ENCODE results near the gene PTBP1. TPM values are rescaled to one million over a fixed set of nuclear protein-coding genes. Genes with fewer than 3 reads are reported as not detected.
A peak's percentile ranks its signal among the peaks of the same experiment; 100 is the strongest.
"Not testable (repeated sequence)": the region's sequence is repeated elsewhere in the genome, so short reads cannot be mapped to it uniquely, and the experiment has no call there.

PTBP1 gene
- total RNA-seq, 1 donor from 2014 or later = 674 TPM

DNA sequence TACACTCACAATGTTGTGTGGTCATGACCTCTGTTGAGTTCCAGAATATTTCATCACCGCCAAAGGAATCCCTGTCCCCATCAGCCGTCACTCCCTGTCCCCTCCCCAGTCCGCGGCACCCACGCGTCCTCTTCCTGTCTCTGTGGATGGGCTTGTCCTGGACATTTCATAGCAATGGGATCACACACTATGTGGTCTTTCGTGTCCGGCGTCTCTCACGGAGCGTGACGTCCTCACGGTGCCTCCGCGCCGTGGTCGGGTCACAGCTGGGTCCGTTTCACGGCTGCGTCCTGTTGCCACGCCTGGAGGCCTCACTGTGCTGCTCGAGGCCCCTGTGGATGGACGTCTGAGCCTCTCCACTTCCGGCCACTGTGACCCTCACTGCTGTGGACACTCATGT is 37.0 kb downstream of the PTBP1 start:
- no peaks in the 10 kb centered on the region for H3K36me3 Mint-ChIP-seq (ENCODE audit: low read depth)
- H3K9me3 Mint-ChIP-seq = no peaks in the 10 kb centered on the region
- TF ChIP-seq, protein P1, sequence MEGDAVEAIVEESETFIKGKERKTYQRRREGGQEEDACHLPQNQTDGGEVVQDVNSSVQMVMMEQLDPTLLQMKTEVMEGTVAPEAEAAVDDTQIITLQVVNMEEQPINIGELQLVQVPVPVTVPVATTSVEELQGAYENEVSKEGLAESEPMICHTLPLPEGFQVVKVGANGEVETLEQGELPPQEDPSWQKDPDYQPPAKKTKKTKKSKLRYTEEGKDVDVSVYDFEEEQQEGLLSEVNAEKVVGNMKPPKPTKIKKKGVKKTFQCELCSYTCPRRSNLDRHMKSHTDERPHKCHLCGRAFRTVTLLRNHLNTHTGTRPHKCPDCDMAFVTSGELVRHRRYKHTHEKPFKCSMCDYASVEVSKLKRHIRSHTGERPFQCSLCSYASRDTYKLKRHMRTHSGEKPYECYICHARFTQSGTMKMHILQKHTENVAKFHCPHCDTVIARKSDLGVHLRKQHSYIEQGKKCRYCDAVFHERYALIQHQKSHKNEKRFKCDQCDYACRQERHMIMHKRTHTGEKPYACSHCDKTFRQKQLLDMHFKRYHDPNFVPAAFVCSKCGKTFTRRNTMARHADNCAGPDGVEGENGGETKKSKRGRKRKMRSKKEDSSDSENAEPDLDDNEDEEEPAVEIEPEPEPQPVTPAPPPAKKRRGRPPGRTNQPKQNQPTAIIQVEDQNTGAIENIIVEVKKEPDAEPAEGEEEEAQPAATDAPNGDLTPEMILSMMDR (conservative IDR thresholded peaks at IDR 0.05) = no peak
- no peak overlapping the region for H3K27ac Mint-ChIP-seq (ENCODE audit: unreplicated experiment)
- no peak overlapping the region for H3K4me3 Mint-ChIP-seq
- H3K27me3 Mint-ChIP-seq (ENCODE audit: low read depth) = peaks cover 2% of the 10 kb centered on the region
- no peak for DNase-seq (ENCODE audit: low read depth, low spot score)
- peaks cover 8% of the 10 kb centered on the region for H3K4me1 Mint-ChIP-seq

DNA sequence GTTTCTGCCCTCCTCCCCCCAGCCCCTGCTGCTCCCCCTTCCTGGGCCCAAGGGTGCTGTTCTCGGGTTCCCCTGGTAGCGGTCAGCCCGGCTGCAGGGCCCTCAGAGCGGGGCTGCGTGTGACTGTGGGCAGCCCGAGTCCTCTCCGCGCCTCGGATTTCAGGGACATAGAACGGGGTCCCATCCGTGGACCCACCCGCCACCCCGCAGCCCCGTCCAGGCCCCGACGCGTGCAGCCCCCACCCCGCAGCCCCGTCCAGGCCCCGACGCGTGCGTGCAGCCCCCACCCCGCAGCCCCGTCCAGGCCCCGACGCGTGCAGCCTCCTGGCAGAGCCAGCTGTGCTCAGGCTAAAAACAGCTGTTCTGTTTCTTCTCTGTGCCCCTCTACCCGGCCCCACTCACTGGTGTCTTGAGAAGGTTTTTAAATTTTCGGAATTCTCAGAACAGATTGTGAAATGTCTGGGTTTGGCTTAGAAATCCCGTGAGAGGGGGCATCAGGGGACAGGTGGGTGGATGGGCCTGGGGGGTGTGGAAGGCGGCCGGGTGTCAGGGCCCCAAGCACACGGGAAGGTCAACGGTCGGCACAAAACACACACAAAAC is 38.1 kb downstream of the PTBP1 start:
- peak overlapping the region; percentile 6 for H3K27ac Mint-ChIP-seq (ENCODE audit: unreplicated experiment)
- TF ChIP-seq, protein P1 (conservative IDR thresholded peaks at IDR 0.05) = no peak
- H3K4me3 Mint-ChIP-seq = no peak overlapping the region
- H3K4me1 Mint-ChIP-seq = peaks cover 8% of the 10 kb centered on the region
- no peak for DNase-seq (ENCODE audit: low read depth, low spot score)
- H3K36me3 Mint-ChIP-seq (ENCODE audit: low read depth) = no peaks in the 10 kb centered on the region
- no peaks in the 10 kb centered on the region for H3K9me3 Mint-ChIP-seq
- H3K27me3 Mint-ChIP-seq (ENCODE audit: low read depth) = peaks cover 5% of the 10 kb centered on the region

DNA sequence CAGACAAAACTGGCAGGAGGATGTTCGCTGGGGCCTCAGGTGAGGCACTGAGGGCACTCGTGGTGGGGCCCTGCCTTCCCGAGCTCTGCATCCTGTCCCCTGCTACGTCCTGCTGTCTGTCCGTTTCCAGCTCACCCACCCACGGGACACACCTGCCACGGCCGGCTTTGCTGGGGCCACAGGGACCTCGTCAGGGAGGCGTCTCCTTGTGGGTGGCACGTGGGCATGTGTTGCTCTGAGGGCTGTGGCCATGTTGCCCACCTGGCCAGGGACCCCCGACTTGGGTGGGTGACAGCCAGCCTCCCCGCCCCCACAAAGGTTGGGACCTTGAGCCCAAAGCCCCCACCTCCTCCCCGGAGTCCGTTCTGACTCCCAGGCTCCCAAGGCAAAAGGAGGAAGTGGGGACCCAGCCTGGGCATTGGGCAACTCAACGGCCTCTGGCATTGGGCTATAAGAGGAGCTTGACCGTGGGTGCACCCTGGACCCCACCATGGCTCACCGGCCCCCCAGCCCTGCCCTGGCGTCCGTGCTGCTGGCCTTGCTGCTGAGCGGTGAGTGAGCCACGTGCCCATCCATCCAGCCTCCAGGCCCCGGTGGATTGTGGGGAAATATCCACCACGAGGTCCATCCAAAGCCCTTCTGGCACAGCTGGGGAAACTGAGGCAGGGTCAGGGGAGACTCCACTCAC is 43.4 kb downstream of the PTBP1 start, which contains the start of gene PRTN3:
Gene PRTN3 (plus strand): TSS at position 481 of the 688 bp plus-strand sequence. CDS start 10 bp downstream, at position 491.
- H3K4me3 Mint-ChIP-seq = peak within 1 kb of the TSS; percentile 4
- TF ChIP-seq, protein P1 (conservative IDR thresholded peaks at IDR 0.05) = no peak
- H3K9me3 Mint-ChIP-seq = no peaks in the 10 kb centered on the region
- H3K27me3 Mint-ChIP-seq (ENCODE audit: low read depth) = peaks cover 43% of the 10 kb centered on the region
- DNase-seq (ENCODE audit: low read depth, low spot score) = no peak
- H3K36me3 Mint-ChIP-seq (ENCODE audit: low read depth) = no peaks in the 10 kb centered on the region
- H3K4me1 Mint-ChIP-seq = peaks cover 12% of the 10 kb centered on the region
- no peak within 1 kb of the TSS for H3K27ac Mint-ChIP-seq (ENCODE audit: unreplicated experiment)

DNA sequence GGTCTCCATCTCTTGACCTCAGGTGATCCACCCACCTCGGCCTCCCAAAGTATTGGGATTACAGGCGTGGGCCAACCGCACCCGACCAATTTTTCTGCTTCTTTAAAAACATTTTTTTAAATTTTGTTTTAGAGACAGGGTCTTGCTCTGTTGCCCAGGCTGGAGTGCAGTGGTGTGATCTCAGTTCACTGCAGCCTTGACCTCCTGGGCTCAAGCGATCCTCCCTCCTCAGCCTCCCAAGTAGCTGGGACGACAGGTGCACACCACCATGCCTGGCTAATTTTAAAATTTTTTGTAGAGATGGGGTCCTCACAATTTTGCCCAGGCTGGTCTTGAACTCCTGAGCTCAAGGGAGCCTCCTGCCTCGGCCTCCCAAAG is 45.5 kb downstream of the PTBP1 start:
- peaks cover 58% of the 10 kb centered on the region for H3K27me3 Mint-ChIP-seq (ENCODE audit: low read depth)
- not testable (repeated sequence) for H3K9me3 Mint-ChIP-seq; H3K36me3 Mint-ChIP-seq (ENCODE audit: low read depth); H3K4me3 Mint-ChIP-seq; H3K27ac Mint-ChIP-seq (ENCODE audit: unreplicated experiment); DNase-seq (ENCODE audit: low read depth, low spot score); H3K4me1 Mint-ChIP-seq

DNA sequence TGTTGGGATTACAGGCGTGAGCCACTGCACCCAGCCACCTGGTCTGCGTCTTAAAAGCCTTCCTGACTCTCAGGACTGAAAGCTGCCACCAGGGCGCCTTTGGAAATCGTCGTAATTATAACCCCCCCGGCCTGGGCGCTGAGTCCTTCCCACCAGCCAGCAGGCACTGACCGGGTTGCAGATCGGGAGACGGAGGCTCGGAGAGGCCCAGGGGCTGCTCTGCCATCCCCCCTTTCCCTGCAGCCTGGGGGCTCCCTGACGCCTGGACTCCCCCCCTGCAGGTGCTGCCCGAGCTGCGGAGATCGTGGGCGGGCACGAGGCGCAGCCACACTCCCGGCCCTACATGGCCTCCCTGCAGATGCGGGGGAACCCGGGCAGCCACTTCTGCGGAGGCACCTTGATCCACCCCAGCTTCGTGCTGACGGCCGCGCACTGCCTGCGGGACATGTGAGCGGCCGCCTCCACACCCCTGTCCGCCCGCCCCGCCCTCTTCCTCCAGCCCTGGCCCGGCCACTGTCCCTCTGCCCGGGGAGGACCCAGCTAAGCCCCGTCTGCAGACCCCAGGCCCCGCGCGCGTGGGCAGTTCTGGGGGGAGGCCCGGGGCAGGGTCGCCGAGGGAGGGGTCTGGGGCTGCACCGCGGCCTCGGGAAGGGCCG is 46.1 kb downstream of the PTBP1 start:
- Mint-ChIP-seq H3K27me3 (ENCODE audit: low read depth) (peaks cover 62% of the 10 kb centered on the region), H3K36me3 (ENCODE audit: low read depth) (no peaks in the 10 kb centered on the region), H3K4me1 (peaks cover 8% of the 10 kb centered on the region), H3K9me3 (no peaks in the 10 kb centered on the region), H3K4me3 (no peak overlapping the region), H3K27ac (ENCODE audit: unreplicated experiment) (no peak overlapping the region)
- no peak for DNase-seq (ENCODE audit: low read depth, low spot score)
- TF ChIP-seq, protein P1 (conservative IDR thresholded peaks at IDR 0.05) = peak; percentile 40
